ENCODE measurements around the gene HSCB. TPM values are rescaled to one million over a fixed set of nuclear protein-coding genes. Genes with fewer than 3 reads are reported as not detected.

The HSCB gene
- polyA plus RNA-seq, 1 donor from 2014 or later: 22.4 TPM

DNA sequence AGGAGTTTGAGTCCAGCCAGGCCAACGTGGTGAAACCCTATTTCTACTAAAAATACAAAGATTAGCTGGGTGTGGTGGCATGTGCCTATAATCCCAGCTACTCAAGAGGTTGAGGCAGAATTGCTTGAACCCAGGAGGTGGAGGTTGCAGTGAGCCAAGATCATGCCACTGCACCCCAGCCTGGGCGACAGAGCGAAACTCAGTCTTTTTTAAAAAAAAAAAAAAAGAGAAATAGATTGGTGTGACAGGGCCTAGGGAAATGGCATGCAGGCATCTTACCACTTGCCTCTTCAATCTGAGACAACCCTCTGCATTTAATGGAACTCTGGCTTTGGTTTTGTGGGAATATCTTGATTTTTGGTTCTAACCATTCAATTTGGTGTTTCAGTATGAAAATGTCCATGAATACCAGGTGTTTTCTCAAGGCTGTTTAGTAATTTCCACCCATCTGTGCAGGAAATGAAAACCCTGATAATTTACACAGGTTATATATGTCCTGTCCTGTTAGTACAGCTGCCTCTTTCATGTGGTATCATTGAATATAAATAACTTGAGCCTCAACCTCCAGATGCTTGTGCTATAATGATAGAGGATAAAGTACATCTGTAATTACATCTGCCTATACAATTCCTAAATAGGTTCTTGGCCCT is 50.1 kb downstream of the HSCB start:
- H3K27ac ChIP-seq (ENCODE audit: low read length): no peak overlapping the region
- no peaks in the 10 kb centered on the region for H4K20me1 ChIP-seq (ENCODE audit: insufficient read depth)

DNA sequence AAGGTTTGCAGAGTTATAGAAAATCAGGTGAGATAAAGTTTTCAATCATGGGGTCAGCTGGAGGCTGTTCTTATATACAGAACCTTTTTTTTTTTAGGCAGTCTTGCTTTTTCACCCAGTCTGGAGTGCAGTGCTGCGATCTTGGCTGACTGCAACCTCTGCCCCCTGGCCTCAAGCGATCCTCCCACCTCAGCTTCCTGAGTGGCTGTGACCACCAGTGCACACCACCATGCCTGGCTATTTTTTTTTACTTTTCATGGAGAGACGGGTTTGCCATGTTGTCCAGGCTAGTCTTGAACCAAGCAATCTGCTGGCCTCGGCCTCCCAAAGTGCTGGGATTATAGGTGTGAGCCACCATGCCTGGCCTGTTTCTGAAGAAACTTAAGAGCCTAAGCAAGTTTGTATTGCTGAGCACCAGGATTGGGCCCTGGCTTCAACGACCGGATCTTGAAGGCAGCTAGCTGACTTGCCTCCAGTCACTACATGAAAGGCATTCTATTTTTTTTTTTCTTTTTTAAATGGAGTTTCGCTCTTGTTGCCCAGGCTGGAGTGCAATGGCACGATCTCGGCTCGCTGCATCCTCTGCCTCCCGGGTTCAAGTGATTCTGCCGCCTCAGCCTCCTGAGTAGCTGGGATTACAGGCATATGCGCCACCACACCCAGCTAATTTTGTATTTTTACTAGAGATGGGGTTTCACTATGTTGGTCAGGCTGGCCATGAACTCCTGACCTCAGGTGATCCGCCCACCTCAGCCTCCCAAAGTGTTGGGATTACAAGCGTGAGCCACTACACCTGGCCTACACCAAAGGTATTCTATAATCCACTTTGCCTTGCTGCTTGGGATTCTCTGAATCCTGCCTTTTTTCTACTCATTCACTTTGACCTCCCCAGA is 50.9 kb downstream of the HSCB start:
- Histone ChIP-seq H3K9ac (ENCODE audit: low read length) (no peak overlapping the region), H3K27me3 (ENCODE audit: insufficient read depth, low read depth, low read length) (no peaks in the 10 kb centered on the region), H2AFZ (ENCODE audit: low read depth, low read length) (no peak overlapping the region), H3K36me3 (ENCODE audit: insufficient read depth, low read length) (no peaks in the 10 kb centered on the region), H3K9me3 (ENCODE audit: low read length) (no peaks in the 10 kb centered on the region), H3F3A (ENCODE audit: insufficient read depth, low read length, poor library complexity, severe bottlenecking) (no peaks in the 10 kb centered on the region), H3K4me3 (ENCODE audit: low read length) (no peak overlapping the region), H3K9me2 (ENCODE audit: insufficient read depth, low read length) (no peaks in the 10 kb centered on the region), H3K79me2 (replicated peaks; ENCODE audit: insufficient read depth, low read length) (peaks cover under 1% of the 10 kb centered on the region), H3K4me2 (ENCODE audit: low read length) (no peak overlapping the region), H4K20me1 (ENCODE audit: insufficient read depth) (no peaks in the 10 kb centered on the region), H3K27ac (ENCODE audit: low read length) (no peak overlapping the region)
- TF ChIP-seq POLR2AphosphoS5 (IDR thresholded peaks at IDR 0.05): no peak
- TF ChIP-seq EP300 (conservative IDR thresholded peaks at IDR 0.05; ENCODE audit: poor library complexity, severe bottlenecking): no peak
- no peak for TF ChIP-seq EZH2 (IDR thresholded peaks at IDR 0.05; ENCODE audit: borderline replicate concordance, insufficient read depth, low read length, poor library complexity, severe bottlenecking)
- no peak for TF ChIP-seq TAF1 (IDR thresholded peaks at IDR 0.05; ENCODE audit: low read depth)
- no peak for TF ChIP-seq MXI1 (conservative IDR thresholded peaks at IDR 0.05; ENCODE audit: poor library complexity, severe bottlenecking)
- TF ChIP-seq, protein P1, sequence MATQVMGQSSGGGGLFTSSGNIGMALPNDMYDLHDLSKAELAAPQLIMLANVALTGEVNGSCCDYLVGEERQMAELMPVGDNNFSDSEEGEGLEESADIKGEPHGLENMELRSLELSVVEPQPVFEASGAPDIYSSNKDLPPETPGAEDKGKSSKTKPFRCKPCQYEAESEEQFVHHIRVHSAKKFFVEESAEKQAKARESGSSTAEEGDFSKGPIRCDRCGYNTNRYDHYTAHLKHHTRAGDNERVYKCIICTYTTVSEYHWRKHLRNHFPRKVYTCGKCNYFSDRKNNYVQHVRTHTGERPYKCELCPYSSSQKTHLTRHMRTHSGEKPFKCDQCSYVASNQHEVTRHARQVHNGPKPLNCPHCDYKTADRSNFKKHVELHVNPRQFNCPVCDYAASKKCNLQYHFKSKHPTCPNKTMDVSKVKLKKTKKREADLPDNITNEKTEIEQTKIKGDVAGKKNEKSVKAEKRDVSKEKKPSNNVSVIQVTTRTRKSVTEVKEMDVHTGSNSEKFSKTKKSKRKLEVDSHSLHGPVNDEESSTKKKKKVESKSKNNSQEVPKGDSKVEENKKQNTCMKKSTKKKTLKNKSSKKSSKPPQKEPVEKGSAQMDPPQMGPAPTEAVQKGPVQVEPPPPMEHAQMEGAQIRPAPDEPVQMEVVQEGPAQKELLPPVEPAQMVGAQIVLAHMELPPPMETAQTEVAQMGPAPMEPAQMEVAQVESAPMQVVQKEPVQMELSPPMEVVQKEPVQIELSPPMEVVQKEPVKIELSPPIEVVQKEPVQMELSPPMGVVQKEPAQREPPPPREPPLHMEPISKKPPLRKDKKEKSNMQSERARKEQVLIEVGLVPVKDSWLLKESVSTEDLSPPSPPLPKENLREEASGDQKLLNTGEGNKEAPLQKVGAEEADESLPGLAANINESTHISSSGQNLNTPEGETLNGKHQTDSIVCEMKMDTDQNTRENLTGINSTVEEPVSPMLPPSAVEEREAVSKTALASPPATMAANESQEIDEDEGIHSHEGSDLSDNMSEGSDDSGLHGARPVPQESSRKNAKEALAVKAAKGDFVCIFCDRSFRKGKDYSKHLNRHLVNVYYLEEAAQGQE (IDR thresholded peaks at IDR 0.05; ENCODE audit: borderline replicate concordance): no peak
- TF ChIP-seq RAD21 (conservative IDR thresholded peaks at IDR 0.05): no peak
- no peak for TF ChIP-seq SMC3 (conservative IDR thresholded peaks at IDR 0.05; ENCODE audit: poor library complexity)

More for the DNA sequence above, 50.1 kb downstream of the HSCB start:
- no peak for TF ChIP-seq TAF1 (IDR thresholded peaks at IDR 0.05; ENCODE audit: low read depth)
- no peak for TF ChIP-seq SMC3 (conservative IDR thresholded peaks at IDR 0.05; ENCODE audit: poor library complexity)
- TF ChIP-seq RAD21 (conservative IDR thresholded peaks at IDR 0.05): no peak
- TF ChIP-seq EP300 (conservative IDR thresholded peaks at IDR 0.05; ENCODE audit: poor library complexity, severe bottlenecking): no peak
- TF ChIP-seq, protein P1 (IDR thresholded peaks at IDR 0.05; ENCODE audit: borderline replicate concordance): no peak
- no peak for TF ChIP-seq MXI1 (conservative IDR thresholded peaks at IDR 0.05; ENCODE audit: poor library complexity, severe bottlenecking)
- TF ChIP-seq, protein P2, sequence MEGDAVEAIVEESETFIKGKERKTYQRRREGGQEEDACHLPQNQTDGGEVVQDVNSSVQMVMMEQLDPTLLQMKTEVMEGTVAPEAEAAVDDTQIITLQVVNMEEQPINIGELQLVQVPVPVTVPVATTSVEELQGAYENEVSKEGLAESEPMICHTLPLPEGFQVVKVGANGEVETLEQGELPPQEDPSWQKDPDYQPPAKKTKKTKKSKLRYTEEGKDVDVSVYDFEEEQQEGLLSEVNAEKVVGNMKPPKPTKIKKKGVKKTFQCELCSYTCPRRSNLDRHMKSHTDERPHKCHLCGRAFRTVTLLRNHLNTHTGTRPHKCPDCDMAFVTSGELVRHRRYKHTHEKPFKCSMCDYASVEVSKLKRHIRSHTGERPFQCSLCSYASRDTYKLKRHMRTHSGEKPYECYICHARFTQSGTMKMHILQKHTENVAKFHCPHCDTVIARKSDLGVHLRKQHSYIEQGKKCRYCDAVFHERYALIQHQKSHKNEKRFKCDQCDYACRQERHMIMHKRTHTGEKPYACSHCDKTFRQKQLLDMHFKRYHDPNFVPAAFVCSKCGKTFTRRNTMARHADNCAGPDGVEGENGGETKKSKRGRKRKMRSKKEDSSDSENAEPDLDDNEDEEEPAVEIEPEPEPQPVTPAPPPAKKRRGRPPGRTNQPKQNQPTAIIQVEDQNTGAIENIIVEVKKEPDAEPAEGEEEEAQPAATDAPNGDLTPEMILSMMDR (IDR thresholded peaks at IDR 0.05; ENCODE audit: poor library complexity, severe bottlenecking): no peak
- no peak for TF ChIP-seq EZH2 (IDR thresholded peaks at IDR 0.05; ENCODE audit: borderline replicate concordance, insufficient read depth, low read length, poor library complexity, severe bottlenecking)
- no peak for TF ChIP-seq POLR2AphosphoS5 (IDR thresholded peaks at IDR 0.05)
- no peaks in the 10 kb centered on the region for H3K27me3 ChIP-seq (ENCODE audit: insufficient read depth, low read depth, low read length)
- H3K4me3 ChIP-seq (ENCODE audit: low read length): no peak overlapping the region
- H2AFZ ChIP-seq (ENCODE audit: low read depth, low read length): no peak overlapping the region
- H3K79me2 ChIP-seq (replicated peaks; ENCODE audit: insufficient read depth, low read length): no peaks in the 10 kb centered on the region
- no peaks in the 10 kb centered on the region for H3K36me3 ChIP-seq (ENCODE audit: insufficient read depth, low read length)
- H3K9ac ChIP-seq (ENCODE audit: low read length): no peak overlapping the region
- no peaks in the 10 kb centered on the region for H3F3A ChIP-seq (ENCODE audit: insufficient read depth, low read length, poor library complexity, severe bottlenecking)
- no peaks in the 10 kb centered on the region for H3K9me3 ChIP-seq (ENCODE audit: low read length)
- H3K9me2 ChIP-seq (ENCODE audit: insufficient read depth, low read length): no peaks in the 10 kb centered on the region
- H3K4me2 ChIP-seq (ENCODE audit: low read length): no peak overlapping the region

Data from neural cell (in vitro differentiated cells).